Measurements from ENCODE around the gene ME3. TPM values are rescaled to one million over a fixed set of nuclear protein-coding genes. Genes with fewer than 3 reads are reported as not detected.
"Not testable (repeated sequence)": the region's sequence is repeated elsewhere in the genome, so short reads cannot be mapped to it uniquely, and the experiment has no call there.

The ME3 gene
- polyA plus RNA-seq, 1 experiment, result 15.8 TPM

DNA sequence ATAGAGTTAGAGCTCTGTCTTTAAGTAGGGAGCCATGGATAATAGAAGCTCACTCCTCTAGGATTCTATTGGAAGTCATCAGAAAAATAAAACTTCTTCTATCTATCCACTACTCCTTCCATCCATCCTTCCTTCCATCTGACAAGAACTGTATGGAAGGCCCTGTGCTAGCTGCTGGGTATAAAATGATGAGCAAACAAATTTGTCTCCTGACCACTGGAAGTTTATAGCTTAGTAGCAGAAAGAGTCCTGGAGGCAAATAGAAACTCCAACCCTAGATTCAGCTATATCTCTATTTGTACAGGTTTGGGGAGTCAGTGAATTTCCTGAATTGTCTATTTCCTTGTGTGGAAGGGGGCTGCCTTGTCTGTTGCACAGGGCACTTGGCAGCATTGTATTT, 136.6 kb downstream of the ME3 start:
- ChIA-PET CTCF (interaction anchor here (1.2 to 1.4 kb wide), 2 partner anchors 13 to 17 kb away, joined by 3 read pairs; no protein-coding TSS in a partner anchor), POLR2A (no interaction called here)
- no peak for DNase-seq (ENCODE audit: low read depth)
- TF ChIP-seq, protein P1, sequence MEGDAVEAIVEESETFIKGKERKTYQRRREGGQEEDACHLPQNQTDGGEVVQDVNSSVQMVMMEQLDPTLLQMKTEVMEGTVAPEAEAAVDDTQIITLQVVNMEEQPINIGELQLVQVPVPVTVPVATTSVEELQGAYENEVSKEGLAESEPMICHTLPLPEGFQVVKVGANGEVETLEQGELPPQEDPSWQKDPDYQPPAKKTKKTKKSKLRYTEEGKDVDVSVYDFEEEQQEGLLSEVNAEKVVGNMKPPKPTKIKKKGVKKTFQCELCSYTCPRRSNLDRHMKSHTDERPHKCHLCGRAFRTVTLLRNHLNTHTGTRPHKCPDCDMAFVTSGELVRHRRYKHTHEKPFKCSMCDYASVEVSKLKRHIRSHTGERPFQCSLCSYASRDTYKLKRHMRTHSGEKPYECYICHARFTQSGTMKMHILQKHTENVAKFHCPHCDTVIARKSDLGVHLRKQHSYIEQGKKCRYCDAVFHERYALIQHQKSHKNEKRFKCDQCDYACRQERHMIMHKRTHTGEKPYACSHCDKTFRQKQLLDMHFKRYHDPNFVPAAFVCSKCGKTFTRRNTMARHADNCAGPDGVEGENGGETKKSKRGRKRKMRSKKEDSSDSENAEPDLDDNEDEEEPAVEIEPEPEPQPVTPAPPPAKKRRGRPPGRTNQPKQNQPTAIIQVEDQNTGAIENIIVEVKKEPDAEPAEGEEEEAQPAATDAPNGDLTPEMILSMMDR (IDR thresholded peaks at IDR 0.05; ENCODE audit: insufficient read depth, low read depth, low read length), result no peak
- Histone ChIP-seq H3K4me3 (ENCODE audit: low read depth, low read length) (no peak overlapping the region), H3K36me3 (ENCODE audit: control insufficient read depth, insufficient read depth, low read length) (no peaks in the 10 kb centered on the region), H3K27me3 (ENCODE audit: control insufficient read depth, insufficient read depth, low read length) (no peaks in the 10 kb centered on the region)

DNA sequence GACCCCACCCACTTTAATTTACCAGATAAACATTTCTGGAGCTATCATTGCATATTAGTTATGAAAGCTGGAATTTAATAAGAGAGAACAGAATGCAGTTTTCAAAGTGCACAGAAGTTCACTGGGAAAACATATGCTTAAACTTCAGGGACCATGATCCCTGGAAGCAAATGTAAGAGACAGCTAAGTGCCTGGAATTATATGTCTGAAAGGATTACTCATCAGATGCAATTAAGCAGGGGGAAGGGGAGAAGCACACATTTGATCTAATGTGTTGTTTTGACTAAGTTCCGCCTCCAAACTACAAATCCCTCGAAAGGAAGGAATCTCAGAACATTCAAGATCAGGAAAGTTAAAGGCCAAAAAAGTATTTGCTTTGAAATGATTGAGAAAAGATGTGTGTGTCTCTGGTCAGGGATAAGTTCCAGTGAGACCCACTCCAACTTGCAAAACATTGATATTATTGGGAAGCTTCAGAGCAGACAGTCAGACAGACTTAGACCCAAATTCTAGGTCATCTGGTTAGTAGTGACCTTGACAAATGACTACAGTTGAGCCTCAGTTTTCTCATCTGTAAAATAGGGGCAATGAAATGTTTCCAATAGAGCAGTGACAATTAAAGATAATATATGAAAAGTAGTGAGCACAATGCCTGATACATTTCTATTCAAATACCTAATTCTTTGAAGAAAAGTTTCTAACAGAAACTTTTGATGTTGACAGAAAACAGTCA, 147.6 kb downstream of the ME3 start:
- CTCF ChIA-PET, result interaction anchor here (1.3 to 1.4 kb wide), 2 partner anchors 68 to 238 kb away, joined by 3 to 6 read pairs; no protein-coding TSS in a partner anchor
- no peak overlapping the region for H3K4me3 ChIP-seq (ENCODE audit: low read depth, low read length)
- TF ChIP-seq, protein P1 (IDR thresholded peaks at IDR 0.05; ENCODE audit: insufficient read depth, low read depth, low read length), result no peak
- no peaks in the 10 kb centered on the region for H3K36me3 ChIP-seq (ENCODE audit: control insufficient read depth, insufficient read depth, low read length)
- POLR2A ChIA-PET, result interaction anchor here (0.7 kb wide), 1 partner anchor 222 kb away, joined by 3 read pairs; no protein-coding TSS in a partner anchor
- DNase-seq (ENCODE audit: low read depth), result no peak
- no peaks in the 10 kb centered on the region for H3K27me3 ChIP-seq (ENCODE audit: control insufficient read depth, insufficient read depth, low read length)

DNA sequence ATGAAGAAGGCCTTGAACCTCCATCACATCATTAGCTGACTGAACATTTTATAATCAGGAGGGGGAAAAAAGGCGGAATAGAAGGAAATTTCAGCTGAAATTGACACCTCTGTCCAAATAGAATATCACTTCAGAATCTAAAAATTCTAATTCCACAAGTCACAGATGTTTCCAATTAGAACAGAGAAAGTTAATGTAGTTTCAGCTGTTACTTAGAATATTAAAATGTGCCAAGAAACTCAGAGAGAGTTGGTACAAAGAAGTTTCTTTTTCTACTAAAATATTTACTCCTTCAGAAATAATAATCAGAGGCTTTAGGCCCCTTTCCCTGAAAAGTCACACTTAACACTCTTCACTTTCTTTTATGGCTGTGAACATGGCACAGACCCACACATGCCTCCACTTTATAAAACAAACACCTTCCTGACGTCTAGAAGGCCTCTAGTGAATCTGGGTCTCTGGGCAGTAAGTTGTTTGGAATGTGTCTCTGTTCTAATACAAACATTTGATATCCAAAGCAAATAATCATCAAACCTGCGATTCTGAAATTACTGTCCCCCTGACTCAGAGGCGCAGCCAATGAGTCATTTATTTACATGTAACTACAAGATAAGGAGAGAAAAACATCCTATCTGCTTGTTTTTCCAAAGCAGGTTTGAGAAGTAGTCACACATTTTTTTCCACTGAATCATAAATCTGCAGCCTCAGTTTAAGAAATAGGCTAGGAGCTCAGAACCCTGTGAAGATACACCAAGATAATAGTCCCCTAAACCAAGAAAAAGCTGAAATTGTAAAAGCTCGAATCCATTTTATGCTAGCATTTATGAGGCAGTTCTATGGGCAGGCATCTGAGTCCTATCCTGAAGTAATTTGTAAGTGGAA, 148.4 kb downstream of the ME3 start:
- DNase-seq (ENCODE audit: low read depth), result peak; percentile 85
- no peak overlapping the region for H3K4me3 ChIP-seq (ENCODE audit: low read depth, low read length)
- no peaks in the 10 kb centered on the region for H3K36me3 ChIP-seq (ENCODE audit: control insufficient read depth, insufficient read depth, low read length)
- POLR2A ChIA-PET, result no interaction called here
- TF ChIP-seq, protein P1 (IDR thresholded peaks at IDR 0.05; ENCODE audit: insufficient read depth, low read depth, low read length), result no peak
- no peaks in the 10 kb centered on the region for H3K27me3 ChIP-seq (ENCODE audit: control insufficient read depth, insufficient read depth, low read length)
- CTCF ChIA-PET, result interaction anchor here (1.3 to 1.4 kb wide), 2 partner anchors 67 to 238 kb away, joined by 3 to 6 read pairs; no protein-coding TSS in a partner anchor

DNA sequence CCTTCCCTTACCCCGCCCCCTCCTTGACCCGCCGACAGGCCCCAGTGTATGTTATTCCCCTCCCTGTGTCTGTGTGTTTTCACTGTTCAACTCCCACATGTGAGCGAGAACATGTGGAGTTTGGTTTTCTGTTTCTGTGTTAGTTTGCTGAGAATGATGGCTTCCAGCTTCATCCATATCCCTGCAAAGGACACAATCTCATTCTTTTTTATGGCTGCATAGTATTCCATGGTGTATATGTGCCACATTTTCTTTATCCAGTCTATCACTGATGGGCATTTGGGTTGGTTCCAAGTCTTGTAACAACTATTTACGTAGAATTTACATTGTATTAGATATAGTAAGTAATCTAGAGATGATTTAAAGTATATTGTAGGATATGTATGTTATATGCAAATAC, 149.9 kb downstream of the ME3 start:
- CTCF ChIA-PET, result not testable (repeated sequence)

DNA sequence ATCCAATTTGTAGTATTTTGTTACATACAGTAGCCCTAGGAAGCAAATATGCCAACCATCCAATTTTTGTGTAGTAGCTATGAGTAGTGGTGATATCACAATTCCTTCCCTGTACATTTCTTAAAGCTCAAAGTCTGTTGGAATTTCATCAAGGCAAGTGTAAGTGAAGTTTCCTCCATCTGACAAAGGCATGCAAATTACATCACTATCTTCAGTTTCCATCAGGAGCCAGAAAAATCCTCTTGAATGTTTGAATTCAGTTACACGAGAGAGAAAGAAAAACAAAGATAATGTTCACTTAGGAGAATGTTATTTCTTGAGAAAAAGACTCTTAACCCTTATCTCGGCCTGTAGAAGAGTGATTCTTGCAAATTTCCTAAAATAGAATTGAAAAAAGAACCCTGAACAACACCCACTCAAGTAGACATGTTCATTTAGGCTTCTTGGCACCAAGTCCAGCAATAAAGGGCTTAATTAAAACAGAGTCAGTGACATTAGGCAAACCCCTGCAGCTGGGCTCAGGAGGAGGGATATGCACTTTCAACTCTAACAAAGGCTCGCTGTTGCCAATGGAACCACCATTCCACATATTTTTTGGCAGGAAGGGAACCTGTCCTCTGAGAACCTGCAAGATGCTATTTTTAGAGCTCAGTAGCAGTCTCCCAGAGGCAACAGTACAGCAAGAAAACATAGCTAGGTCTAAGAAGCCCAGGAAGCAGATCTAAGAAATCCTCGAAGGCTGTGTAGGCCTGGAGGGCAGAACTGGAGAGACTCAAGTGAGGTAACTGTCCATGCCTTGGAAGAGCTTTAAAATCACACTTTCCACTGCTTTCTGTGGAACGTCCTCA, 153.1 kb downstream of the ME3 start:
- DNase-seq (ENCODE audit: low read depth), result peak; percentile 57
- Histone ChIP-seq H3K27me3 (ENCODE audit: control insufficient read depth, insufficient read depth, low read length) (no peaks in the 10 kb centered on the region), H3K4me3 (ENCODE audit: low read depth, low read length) (no peak overlapping the region), H3K36me3 (ENCODE audit: control insufficient read depth, insufficient read depth, low read length) (no peaks in the 10 kb centered on the region)
- TF ChIP-seq, protein P1 (IDR thresholded peaks at IDR 0.05; ENCODE audit: insufficient read depth, low read depth, low read length), result no peak
- CTCF ChIA-PET, result interaction anchor here (0.8 to 2.1 kb wide), 4 partner anchors 16 to 89 kb away, joined by 3 to 4 read pairs (median 4); no protein-coding TSS in a partner anchor
- POLR2A ChIA-PET, result no interaction called here

More for the DNA sequence above, 149.9 kb downstream of the ME3 start:
- H3K4me3 ChIP-seq (ENCODE audit: low read depth, low read length); H3K36me3 ChIP-seq (ENCODE audit: control insufficient read depth, insufficient read depth, low read length); POLR2A ChIA-PET; H3K27me3 ChIP-seq (ENCODE audit: control insufficient read depth, insufficient read depth, low read length); DNase-seq (ENCODE audit: low read depth): not testable (repeated sequence)
